Transverse colon (tissue), 4 donors: Measurements from ENCODE around the gene P2RX6.
A peak's percentile ranks its signal among the peaks of the same experiment; 100 is the strongest.

ENCODE experiments used
- CTCF ChIP-seq, 5 experiments: fragments of 200-600 bp in 3 of 5; fragments of 450-650 bp in 2 of 5; sonication (generic) in 3 of 5; IDR thresholded peaks; 1 replicate in 2 of 5; 2 replicates in 3 of 5; pipeline ENCODE4 v1.5.1; 2016 to 2017; ENCODE audit warnings: antibody characterized with exemption in 5 of 5, inconsistent platforms in 3 of 5, mild to moderate bottlenecking in 2 of 5, moderate library complexity in 1 of 5
- EP300 ChIP-seq: sonication (generic); formaldehyde crosslinking; IDR thresholded peaks from one replicate; pipeline ENCODE4 v1.6.1; 2017; ENCODE audit warnings: antibody characterized with exemption, low read depth
- POLR2AphosphoS5 ChIP-seq, 3 donors: sonication (generic); formaldehyde crosslinking; IDR thresholded peaks; one replicate each; pipeline ENCODE4 v1.6.1; 2016; ENCODE audit warnings: antibody characterized with exemption in 3 of 3

- TF ChIP-seq CTCF (IDR thresholded peaks at IDR 0.05) (peak; percentile 37 to 51 (median 44)), POLR2AphosphoS5 (IDR thresholded peaks at IDR 0.05) (peak; percentile 95 to 98 (median 96)), EP300 (no peak)
Observed at GRCh38 chr22:20981787-20982562, 33.0 kb upstream of the P2RX6 start, which contains the start of gene LZTR1.
